GM20431 (cell line): ENCODE measurements around the gene LIMS1.
"Not testable (repeated sequence)": the region's sequence is repeated elsewhere in the genome, so short reads cannot be mapped to it uniquely, and the experiment has no call there.

ENCODE experiments used
- in situ Hi-C: fragments of 300-500 bp; cut with MseI, MboI; formaldehyde crosslinking; loops from one replicate; pipeline ENCODE4 v1.15.0; 2020; ENCODE audit warnings: low sequenced_read_pairs; ENCODE audit not compliant: unreplicated experiment

LIMS1 gene

DNA sequence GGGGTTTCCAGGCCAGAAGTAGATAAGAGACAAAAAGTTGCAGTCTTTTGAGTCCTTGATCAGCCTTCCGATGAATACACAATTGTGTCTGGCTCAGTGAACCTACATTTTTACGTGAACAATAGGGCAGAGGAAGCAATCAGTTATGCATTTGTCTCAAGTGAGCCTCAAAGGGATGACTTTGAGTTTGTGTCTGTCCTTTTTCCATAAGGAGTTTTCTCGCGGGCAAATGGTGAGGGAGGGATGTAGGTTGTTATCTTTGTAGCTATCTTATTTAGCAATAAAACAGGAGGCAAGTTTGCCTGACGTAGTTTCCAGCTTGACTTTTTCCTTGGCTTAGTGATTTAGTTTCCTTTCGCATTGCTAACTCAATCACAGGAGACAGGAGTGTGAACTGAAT lies 119.6 kb downstream of the LIMS1 start:
- in situ Hi-C loops = not testable (repeated sequence)

DNA sequence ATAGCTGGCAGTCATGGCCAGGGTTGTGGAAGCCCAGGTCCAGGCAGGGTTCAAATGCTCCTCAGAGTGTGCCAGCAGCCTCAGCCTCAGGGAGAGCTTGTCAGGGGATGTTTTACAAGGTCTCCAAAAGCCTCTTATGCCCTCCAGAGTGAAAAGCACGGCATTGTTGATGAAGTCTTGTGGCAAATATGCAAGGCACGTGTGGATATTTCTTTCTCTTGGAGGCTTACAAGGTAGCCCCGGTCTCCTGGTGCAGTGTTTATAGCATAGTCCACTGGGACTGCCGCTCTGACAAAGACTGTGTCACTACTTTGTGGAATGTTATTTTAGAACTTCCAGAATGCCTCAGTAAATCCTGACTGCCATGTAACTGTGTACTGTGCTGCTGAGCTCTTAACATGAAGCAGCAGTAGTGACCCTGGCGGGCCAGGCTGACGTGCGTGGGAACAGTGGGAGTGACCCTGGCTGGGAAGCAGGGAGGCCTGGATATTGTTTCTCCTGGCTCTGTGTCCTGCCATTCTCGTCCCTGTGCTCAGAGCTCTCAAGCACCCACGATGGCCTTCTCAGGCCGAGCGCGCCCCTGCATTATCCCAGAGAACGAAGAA lies 120.4 kb downstream of the LIMS1 start:
- in situ Hi-C loops = not testable (repeated sequence)

DNA sequence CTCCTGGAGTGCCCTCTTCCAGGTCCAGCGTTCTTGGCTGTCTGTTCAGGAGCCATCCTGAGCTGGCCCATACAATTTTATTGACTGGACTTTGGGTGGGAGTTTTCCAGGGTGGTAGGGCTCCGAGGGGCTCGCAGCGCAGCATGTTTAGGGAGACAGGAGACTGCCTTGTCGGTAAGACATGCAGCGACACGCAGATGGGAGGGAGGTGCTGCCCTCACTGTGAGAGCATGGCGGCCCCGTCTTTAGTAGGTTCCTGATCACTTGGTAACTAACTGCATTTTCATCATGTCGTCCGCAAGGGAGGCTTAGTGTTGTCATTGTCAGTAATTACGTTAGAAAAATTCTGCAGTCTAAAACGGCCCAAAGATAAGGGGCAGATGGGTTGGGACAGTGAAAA lies 121.0 kb downstream of the LIMS1 start:
- in situ Hi-C loops = not testable (repeated sequence)

DNA sequence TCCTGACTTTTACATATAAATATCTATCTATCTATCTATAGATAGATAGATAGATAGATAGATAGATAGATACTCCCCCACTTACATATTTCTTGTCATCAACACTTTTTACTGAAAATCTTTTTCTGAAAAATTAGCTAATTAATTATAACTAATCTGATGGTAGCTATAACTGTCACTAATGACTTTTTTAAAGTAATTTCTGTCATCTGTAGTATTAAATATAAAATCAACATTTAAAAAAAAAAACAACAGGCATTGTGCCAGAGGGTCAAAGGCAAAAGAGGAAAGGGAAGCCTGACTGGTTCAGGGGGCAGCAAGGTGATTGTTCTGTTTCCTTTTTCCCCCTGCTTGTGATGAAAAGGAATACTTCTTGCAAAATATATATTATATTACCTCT lies 122.0 kb downstream of the LIMS1 start:
- in situ Hi-C loops = not testable (repeated sequence)

DNA sequence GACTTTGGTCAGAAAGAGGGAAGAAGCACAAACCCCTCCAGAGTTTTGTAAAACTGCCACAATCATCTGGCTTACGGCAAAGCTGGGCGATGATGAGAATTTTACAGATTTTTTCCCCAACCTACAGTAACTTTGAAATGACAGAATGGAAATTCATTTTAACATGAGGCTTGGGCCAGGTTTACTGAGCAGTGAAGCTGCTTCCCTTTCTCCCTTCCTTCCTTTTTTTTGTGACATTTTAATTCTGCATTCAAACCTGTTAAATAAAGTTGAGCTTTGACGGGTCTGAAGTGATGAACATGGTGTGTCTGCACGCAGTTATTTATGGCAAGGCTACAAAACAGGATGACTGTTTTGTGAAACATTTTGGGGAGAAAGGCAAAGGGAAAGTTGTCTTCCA lies 123.2 kb downstream of the LIMS1 start:
- in situ Hi-C loops = not testable (repeated sequence)

DNA sequence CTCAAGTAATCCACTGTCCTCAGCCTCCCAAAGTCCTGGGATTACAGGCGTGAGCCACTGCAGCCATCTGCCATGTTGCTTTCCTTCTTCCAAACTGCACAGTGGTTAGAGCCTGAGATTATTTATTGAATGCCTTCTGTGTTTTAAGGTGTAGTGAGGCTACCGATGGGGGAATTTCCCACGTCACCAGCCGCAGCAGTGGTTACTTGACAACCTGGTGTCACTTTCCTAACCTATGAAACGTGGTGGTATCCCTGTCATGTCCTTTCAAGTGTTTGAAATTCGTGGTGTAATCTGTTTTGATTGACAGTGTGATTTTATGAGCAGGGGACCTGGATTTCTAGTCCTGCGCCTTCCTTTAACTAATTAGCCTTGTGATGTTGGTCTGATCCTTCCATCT lies 124.3 kb downstream of the LIMS1 start:
- in situ Hi-C loops = not testable (repeated sequence)

DNA sequence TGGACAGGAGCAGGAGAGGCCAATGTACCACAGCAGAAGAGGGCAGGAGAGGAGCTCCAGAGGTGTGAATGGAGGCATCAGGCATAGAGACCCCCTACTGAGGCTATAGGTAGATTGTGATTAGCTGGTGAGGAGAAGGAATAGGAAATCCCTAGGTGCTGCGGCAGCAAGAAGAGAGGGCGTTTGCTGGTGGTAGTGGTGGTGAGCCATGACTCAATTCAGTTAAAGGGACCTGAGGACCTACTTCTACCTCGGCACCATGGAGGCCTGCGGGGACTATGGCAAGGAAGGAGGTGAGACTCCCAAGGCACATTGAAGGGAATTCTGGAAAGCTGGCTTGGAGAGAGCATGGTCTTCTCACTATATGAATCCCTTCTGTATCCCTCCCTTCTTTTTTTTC lies 127.2 kb downstream of the LIMS1 start:
- in situ Hi-C loops = not testable (repeated sequence)

DNA sequence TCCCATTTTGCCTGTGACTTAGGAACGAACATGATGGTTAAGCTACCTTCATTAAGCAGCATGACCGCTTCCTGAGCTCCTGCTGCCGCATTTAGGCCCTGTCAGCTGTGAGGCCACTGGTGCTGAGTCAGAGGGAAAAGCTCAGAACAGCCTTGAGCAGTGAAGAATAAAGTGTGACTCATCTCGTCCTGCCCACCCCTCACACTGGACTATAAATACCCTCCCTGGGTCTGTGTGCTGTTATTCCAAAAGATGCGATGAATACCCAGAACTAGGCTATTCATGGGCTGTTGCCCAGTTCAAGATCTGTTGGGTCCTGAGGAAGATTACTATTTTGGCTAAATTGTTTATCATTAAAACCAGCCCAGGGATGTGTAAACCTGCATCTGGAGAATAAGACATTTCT lies 127.9 kb downstream of the LIMS1 start:
- in situ Hi-C loops = not testable (repeated sequence)

DNA sequence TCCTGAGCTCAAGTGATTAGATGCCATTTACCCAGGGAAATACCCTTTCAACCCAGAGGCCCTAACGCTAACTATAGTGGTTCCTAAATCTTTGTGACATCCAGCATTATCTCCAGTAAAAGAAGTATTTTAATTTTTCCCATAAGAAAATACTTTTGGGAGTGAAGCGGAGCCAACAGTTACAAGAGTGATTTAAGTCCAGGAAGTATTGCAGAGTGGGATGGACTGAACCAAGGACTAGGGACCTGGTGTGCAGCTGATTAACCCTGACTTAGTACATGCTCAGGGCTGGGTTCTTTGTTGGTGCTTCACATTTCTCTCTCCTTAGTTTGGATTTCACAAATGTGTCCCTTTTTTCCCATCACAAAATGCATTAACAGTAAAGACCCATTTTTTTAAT lies 129.1 kb downstream of the LIMS1 start:
- in situ Hi-C loops = not testable (repeated sequence)

DNA sequence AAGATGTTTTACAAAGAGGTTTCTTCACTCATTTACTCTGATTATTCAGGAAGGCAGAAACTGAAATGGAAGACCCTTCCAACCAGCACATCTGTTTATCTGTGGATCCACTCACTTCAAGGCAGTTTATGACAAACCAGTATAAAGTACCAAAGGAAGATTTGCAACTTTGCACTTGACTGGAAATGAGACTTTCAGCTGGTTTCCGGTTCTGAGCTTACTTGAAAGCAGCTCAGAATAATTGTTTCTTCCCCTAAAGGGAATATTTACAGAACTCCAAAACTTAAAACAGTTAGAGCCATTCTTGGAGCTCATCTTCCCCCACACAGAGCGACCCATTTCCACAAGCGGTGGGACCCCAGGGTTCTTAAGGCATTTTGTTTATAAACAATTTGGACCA lies 129.8 kb downstream of the LIMS1 start:
- in situ Hi-C loops = not testable (repeated sequence)

DNA sequence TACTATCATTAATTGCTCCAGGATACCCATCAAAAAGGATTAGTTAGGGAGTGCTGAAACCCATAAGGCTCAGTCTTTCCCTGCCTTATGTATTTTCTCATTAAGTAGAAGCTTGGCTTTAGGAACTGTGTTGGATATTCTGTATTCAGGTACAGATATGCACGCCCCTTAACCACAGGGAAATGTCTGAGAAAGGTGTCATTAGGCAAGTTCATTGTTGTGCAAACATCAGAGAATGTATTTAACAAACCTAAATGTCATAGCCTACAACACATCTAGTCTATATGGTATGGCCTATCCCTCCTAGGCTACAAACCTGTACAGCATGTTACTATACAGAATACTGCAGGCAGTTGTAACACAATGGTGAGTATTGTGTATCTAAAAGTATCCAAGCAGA lies 130.7 kb downstream of the LIMS1 start:
- in situ Hi-C loops = not testable (repeated sequence)

DNA sequence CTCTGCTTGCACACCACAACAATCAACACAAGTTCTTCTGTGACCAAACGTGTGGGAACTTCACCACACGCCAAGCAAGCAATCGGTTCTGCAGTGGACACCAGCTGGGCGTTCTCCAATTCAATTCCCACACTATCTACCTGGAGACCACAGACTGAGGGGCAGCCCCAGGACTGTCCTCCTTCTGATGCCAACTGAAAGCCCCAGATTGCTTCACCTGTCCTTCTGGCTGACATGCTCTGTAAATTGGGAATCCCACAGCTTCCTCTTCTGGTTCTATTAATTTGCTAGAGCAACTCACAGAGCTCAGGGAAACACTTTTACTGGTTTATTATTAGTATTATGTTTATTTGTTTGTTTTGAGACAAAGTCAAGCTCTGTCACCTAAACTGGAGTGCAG lies 131.7 kb downstream of the LIMS1 start:
- in situ Hi-C loops = not testable (repeated sequence)

DNA sequence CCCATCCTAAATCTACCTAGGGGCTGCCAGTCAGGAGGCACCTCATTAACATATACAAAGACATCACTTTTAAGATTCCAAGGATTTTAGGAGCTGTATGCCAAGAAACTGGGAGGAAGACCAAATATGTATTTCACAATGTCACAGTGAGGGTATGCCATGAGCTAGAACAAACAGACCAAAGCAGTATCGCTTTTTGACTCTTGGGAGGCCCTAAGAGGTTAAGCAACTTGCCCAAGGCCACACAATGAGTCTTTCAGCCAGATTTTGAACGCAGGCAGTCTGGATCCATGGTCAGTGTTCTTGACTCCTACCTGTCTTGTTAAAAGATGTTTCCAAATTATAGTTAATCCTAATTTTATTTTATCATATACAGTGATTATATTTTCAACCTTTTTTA lies 132.9 kb downstream of the LIMS1 start:
- in situ Hi-C loops = not testable (repeated sequence)

DNA sequence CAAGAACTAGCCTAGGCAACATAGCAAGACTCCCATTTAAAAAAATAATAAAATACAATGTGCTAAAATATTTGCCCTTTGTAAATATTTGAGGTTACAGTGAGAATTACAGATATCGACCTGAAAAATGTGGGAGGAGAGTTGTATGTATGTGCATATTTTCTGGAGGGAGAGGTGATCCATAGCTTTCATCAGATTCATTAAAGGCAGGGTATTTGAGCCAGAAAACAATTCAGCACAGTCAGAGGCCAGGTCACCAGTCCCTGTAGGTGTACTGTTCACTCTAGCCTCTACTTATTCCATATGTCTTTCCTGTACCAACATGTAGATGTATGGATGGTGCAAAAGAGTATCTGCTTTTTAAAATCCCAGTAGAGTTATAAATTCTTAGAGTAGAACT lies 136.0 kb downstream of the LIMS1 start:
- in situ Hi-C loops = not testable (repeated sequence)

DNA sequence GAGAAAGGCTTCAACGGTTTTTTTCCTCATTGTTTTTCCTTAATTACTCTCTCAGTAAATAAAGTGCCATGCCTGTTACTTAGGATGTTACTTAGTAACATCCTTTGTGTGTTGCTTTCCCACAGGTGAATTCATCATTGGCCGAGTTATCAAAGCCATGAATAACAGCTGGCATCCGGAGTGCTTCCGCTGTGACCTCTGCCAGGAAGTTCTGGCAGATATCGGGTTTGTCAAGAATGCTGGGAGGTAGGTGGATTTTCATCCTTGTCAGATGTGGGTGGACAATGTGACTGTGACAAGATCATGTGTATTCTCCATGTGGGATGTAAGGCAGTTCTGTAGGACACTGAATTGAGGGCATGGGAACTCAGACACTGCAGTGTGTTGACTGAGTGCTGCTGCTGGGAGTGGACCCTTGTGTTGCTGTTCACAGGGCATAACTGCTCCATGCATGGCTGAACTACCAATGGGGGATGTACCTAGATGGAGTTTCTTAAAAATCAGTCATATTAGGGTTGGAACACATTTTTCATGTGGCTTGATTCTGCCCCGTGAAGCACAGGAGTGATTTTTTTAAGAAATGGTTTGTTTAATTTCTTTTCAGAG lies 138.0 kb downstream of the LIMS1 start:
- in situ Hi-C loops = not testable (repeated sequence)

DNA sequence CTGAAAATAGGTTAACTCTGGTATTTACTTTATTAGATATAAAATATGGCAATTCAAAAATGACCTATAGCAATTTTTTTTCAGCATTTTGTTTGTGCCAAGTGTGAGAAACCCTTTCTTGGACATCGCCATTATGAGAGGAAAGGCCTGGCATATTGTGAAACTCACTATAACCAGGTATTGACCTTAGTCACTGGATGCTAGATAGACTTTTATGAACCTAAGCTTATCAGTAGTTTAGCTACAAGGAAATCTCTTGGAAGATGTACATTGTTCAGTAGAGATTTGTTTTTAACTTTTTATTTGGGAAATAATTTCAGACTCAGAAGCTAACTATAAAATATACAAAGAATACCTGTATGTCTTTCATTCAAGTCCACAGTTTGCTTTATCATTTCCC lies 142.3 kb downstream of the LIMS1 start:
- in situ Hi-C loops = not testable (repeated sequence)

DNA sequence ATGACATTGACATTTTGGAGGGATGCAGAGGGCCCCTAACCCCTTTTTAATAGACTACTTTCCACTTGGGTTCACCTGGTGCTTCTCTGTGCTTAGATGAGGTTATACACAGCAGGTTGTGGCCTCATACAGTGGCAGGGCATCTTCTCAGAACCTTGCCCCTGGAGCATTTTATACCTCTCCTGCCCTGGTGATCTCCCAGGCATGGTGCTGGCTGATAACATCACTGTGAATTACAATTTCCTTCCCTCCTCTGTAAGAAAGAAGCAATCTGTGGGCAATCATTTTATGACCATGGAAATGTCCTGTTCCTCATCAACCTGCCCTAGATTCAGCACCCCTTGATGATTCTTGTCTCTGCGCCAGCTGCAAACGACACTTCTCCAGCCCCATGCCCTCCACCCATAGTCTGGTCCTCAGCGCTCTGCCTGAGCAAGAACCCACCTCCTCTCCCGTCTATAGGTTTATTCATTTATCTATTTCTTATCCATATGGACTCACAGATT lies 143.0 kb downstream of the LIMS1 start:
- in situ Hi-C loops = not testable (repeated sequence)

DNA sequence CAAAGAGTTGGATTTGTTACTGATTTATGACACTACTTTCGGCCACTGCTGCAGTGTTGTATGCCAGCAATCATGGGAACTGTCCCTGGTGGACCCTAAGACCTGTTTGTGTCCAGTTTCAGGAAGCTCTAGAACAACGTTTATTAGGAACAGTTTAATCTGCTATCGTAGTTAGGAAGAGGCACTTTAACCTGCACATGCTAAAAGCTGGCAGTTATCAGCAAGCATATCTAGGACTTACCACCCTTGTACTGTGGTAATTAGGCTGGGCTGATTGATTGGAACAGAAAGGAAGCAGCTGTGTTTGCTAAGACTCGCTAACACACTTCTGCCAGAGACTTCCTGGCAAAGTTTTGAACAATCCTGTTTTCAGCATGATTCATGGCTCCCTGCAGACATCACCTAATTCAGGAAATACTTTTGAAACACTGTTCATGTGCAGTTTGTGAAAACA lies 144.0 kb downstream of the LIMS1 start:
- in situ Hi-C loops = not testable (repeated sequence)

DNA sequence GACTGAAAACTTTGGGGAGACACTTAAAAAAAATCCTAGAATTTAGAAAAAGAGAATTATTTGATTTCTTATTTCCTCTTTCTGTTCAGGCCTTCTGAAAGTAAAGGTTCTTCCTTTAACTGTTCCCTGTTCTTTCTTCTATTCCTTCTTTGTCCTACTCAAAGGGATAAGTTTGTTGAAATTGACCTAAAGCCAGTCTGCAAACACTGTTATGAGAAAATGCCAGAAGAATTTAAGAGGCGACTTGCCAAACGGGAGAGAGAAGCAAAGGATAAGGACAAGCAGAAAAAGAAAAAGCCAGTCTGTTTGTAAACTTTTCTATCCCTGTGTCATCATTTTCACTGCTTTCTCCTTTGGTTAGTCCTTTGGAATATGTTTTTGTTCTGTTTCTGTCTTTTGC lies 146.5 kb downstream of the LIMS1 start:
- in situ Hi-C loops = not testable (repeated sequence)

DNA sequence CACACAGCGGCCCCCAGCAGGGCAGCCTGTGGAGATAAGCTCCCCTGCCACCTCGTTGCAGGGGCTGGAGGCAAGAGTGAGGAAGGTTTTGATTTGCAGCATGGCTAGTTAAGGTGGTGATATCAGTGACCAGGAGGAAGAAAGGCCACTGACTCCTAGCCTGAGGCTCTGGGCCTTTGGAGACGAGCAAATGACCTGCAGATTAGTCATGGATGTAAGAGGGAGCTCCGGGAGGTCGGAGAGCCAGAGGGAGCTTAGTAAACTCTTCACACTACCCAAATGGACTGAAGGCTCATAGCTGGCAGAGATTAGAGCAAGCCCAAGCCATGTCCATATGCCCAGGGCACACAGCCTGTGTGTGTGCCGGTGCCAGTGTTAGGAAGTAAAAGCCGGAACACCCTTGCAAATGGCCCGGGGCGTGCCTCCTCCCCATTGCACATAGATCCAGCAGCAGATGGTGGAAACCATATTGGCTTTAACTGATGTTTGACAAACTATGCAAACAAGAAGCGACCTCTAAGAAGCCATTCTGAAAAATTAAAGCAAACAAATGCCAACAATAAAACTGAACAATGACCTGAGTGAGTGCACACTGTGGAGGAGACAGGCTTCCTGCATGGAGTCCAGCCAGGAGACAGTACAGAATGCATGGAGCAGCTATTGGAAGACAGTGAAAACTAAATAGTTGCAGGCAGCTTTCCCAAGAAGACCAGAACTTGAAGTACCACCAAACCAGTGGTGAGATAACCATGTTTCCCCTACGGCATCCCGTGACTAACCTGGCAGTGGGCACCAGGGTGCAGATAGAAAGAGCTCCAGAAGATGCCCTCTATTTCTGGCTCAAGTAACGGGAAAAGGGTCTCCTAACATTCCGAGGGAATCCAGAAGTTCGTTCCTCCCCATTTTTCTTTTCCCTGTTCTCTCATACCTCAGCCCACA lies 154.8 kb downstream of the LIMS1 start:
- in situ Hi-C loops = not testable (repeated sequence)

DNA sequence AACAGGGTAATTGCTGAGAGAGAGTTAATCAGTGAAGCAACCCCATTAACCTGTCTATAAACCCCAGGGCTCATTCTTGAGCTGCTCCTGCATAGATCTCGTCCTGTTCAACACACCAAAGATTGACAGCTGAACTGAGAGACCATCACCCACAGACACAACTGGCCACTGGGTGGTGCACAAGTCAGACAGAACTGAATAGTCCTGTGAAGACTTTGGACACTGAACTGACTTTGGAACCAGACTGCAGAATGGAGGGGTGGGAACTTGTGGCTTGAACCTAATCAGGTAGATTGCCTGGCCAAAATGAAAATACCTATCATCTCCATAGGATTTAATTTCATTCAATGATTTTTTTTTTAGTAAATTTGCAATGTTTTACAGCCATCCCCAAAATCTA lies 155.7 kb downstream of the LIMS1 start:
- in situ Hi-C loops = not testable (repeated sequence)
